ENCODE data around the gene PPP3CA.

The PPP3CA gene

GRCh38 chr4:101291198-101291597 lies 56.1 kb downstream of the PPP3CA start:
- no peak overlapping the region for H3K4me2 ChIP-seq (ENCODE audit: low read length)
- TF ChIP-seq, protein P1, sequence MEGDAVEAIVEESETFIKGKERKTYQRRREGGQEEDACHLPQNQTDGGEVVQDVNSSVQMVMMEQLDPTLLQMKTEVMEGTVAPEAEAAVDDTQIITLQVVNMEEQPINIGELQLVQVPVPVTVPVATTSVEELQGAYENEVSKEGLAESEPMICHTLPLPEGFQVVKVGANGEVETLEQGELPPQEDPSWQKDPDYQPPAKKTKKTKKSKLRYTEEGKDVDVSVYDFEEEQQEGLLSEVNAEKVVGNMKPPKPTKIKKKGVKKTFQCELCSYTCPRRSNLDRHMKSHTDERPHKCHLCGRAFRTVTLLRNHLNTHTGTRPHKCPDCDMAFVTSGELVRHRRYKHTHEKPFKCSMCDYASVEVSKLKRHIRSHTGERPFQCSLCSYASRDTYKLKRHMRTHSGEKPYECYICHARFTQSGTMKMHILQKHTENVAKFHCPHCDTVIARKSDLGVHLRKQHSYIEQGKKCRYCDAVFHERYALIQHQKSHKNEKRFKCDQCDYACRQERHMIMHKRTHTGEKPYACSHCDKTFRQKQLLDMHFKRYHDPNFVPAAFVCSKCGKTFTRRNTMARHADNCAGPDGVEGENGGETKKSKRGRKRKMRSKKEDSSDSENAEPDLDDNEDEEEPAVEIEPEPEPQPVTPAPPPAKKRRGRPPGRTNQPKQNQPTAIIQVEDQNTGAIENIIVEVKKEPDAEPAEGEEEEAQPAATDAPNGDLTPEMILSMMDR (IDR thresholded peaks at IDR 0.05; ENCODE audit: low read length) = no peak
- TF ChIP-seq EZH2 (IDR thresholded peaks at IDR 0.05; ENCODE audit: borderline replicate concordance, low read length) = no peak
- no peak overlapping the region for H3K27ac ChIP-seq (ENCODE audit: low read depth, low read length, poor library complexity, severe bottlenecking)
- no peaks in the 10 kb centered on the region for H3K27me3 ChIP-seq (ENCODE audit: insufficient read depth, low read length)
- no peaks in the 10 kb centered on the region for H3K36me3 ChIP-seq (ENCODE audit: insufficient read depth, low read length)
- no peaks in the 10 kb centered on the region for H4K20me1 ChIP-seq (ENCODE audit: insufficient read depth, low read length)
- H3K9me3 ChIP-seq (ENCODE audit: low read length) = no peaks in the 10 kb centered on the region
- no peaks in the 10 kb centered on the region for H3F3A ChIP-seq (ENCODE audit: insufficient read depth, low read length)
- no peaks in the 10 kb centered on the region for H3K9me2 ChIP-seq (ENCODE audit: low read depth, low read length)
- H2AFZ ChIP-seq (ENCODE audit: low read length) = no peak overlapping the region
- peaks cover 34% of the 10 kb centered on the region for H3K4me1 ChIP-seq (ENCODE audit: insufficient read depth, low read length, severe bottlenecking)
- H3K79me2 ChIP-seq (ENCODE audit: insufficient read depth, low read length) = peaks cover 34% of the 10 kb centered on the region
- no peak overlapping the region for H3K4me3 ChIP-seq (ENCODE audit: low read depth, low read length, poor library complexity, severe bottlenecking)
- no peak overlapping the region for H3K9ac ChIP-seq (ENCODE audit: low read length)

- H3K36me3 ChIP-seq (ENCODE audit: insufficient read depth, low read length) = no peaks in the 10 kb centered on the region
- no peak overlapping the region for H3K9ac ChIP-seq (ENCODE audit: low read length)
- no peak overlapping the region for H3K4me3 ChIP-seq (ENCODE audit: low read depth, low read length, poor library complexity, severe bottlenecking)
- H3K79me2 ChIP-seq (ENCODE audit: insufficient read depth, low read length) = peaks cover 30% of the 10 kb centered on the region
- H3K9me3 ChIP-seq (ENCODE audit: low read length) = no peaks in the 10 kb centered on the region
- TF ChIP-seq EZH2 (IDR thresholded peaks at IDR 0.05; ENCODE audit: borderline replicate concordance, low read length) = no peak
- TF ChIP-seq, protein P1 (IDR thresholded peaks at IDR 0.05; ENCODE audit: low read length) = no peak
- H4K20me1 ChIP-seq (ENCODE audit: insufficient read depth, low read length) = no peaks in the 10 kb centered on the region
- H3K4me2 ChIP-seq (ENCODE audit: low read length) = no peak overlapping the region
- H3K27ac ChIP-seq (ENCODE audit: low read depth, low read length, poor library complexity, severe bottlenecking) = no peak overlapping the region
- H3K9me2 ChIP-seq (ENCODE audit: low read depth, low read length) = no peaks in the 10 kb centered on the region
- no peaks in the 10 kb centered on the region for H3F3A ChIP-seq (ENCODE audit: insufficient read depth, low read length)
- H3K4me1 ChIP-seq (ENCODE audit: insufficient read depth, low read length, severe bottlenecking) = peaks cover 34% of the 10 kb centered on the region
- no peaks in the 10 kb centered on the region for H3K27me3 ChIP-seq (ENCODE audit: insufficient read depth, low read length)
- H2AFZ ChIP-seq (ENCODE audit: low read length) = no peak overlapping the region
Observed at GRCh38 chr4:101290654-101291053, 56.7 kb downstream of the PPP3CA start.

- Histone ChIP-seq H4K20me1 (ENCODE audit: insufficient read depth, low read length) (no peaks in the 10 kb centered on the region), H3K4me2 (ENCODE audit: low read length) (peak overlapping the region; percentile 41), H3K27me3 (ENCODE audit: insufficient read depth, low read length) (no peaks in the 10 kb centered on the region), H3K36me3 (ENCODE audit: insufficient read depth, low read length) (no peaks in the 10 kb centered on the region), H3K79me2 (ENCODE audit: insufficient read depth, low read length) (peaks cover 33% of the 10 kb centered on the region), H3K9ac (ENCODE audit: low read length) (no peak overlapping the region), H3K4me3 (ENCODE audit: low read depth, low read length, poor library complexity, severe bottlenecking) (no peak overlapping the region), H2AFZ (ENCODE audit: low read length) (no peak overlapping the region), H3K27ac (ENCODE audit: low read depth, low read length, poor library complexity, severe bottlenecking) (no peak overlapping the region), H3K9me3 (ENCODE audit: low read length) (no peaks in the 10 kb centered on the region), H3K4me1 (ENCODE audit: insufficient read depth, low read length, severe bottlenecking) (peaks cover 34% of the 10 kb centered on the region), H3F3A (ENCODE audit: insufficient read depth, low read length) (no peaks in the 10 kb centered on the region), H3K9me2 (ENCODE audit: low read depth, low read length) (no peaks in the 10 kb centered on the region)
- TF ChIP-seq, protein P1 (IDR thresholded peaks at IDR 0.05; ENCODE audit: low read length) = no peak
- no peak for TF ChIP-seq EZH2 (IDR thresholded peaks at IDR 0.05; ENCODE audit: borderline replicate concordance, low read length)
Observed at GRCh38 chr4:101289306-101289705, 58.0 kb downstream of the PPP3CA start.
